ENCODE measurements around the gene PTPRG.
A peak's percentile ranks its signal among the peaks of the same experiment; 100 is the strongest.

The PTPRG gene

DNA sequence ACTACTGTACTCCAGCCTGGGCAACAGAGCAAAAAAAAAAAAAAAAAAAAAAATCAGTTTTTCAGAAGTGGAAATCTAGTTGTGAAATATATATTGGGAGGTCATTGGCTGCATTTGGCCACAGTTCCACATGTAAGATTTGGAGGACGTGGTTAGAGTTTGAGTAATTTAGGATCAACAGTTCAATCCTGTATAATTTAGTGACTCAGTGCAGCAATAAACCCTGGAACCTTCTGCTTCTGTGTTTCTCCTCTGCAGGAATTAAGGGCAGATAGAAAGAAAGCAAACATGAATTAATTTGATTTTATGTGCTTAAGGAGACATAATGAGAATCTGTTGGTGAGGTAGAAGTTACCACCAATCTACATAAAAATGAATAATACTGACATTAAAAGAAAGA, 347.0 kb downstream of the PTPRG start:
- no peak for DNase-seq

DNA sequence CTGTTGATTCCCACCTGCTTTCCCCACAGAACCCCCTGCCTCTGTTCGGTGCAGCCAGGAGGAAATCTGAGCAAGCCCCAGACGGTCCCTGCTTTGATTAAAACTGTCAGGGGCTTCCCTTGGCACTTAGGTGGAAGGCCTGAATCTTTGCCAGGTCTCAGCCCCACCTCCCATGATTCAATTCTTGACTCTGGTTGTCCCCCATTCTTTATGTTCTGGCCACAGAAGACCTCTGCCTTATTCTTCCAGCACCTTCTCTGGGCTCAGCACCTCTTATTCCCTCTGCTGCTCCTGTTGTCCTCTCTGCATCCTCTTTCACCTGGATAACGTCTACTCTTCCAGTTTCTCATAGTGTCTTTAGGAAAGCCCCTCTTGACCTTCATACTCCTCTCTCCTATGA, 349.4 kb downstream of the PTPRG start:
- DNase-seq: no peak

DNA sequence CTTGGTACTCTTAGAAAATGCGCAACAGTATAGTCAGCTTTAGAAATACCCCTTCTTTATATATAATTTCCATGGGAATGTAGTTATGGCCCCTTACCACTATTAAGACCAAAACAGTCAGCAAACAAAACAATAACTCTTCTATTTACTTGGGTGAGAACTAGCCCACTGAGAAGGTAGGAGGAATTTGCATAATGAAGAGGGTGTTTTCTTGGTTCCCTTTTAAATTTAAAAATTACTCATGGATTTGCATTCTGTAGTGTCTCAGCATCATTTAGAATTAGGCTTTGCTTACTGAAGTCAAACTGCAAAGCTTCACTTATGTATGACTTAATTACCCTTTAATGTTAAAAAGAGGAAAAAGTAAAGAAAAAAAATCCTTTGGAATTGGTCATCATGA, 350.8 kb downstream of the PTPRG start:
- no peak for DNase-seq

DNA sequence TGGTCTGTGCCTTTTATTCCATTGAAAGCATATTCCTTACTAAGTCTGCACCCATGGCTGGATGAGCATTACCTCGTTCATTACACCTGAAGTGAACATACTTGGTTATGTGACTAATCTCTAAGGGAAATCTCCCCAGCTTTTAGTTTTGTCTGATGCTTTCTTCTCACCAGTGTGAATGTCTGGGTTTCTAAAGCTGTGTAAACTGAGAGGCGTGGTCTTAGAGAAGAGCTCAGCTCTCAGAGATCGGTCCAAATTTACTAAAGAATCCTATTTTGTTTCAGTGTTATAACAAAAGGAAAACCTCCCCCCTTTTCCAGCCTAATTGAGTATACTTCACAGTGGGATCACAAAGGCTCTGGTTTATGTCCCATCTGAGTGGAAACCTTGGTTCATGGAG, 352.3 kb downstream of the PTPRG start:
- DNase-seq: no peak

DNA sequence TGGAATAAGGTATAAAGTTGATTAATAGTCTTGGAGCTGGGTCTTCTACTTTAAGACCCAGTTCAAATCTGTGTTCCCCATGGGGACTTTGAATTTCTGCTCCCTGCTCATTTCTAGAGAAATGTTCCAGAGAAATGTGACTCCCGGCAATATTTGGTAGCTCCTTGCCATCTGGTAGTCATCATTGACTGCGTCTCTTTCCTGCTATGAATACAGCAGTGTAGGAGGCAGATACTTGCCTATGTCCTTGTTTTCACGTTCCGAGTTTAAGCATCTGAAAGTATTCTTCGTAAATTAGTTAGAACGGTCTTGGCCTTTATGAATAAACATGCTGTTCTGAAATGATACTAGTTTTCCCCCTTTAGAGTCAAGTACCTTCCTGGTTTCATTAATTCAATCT, 352.9 kb downstream of the PTPRG start:
- DNase-seq: no peak

DNA sequence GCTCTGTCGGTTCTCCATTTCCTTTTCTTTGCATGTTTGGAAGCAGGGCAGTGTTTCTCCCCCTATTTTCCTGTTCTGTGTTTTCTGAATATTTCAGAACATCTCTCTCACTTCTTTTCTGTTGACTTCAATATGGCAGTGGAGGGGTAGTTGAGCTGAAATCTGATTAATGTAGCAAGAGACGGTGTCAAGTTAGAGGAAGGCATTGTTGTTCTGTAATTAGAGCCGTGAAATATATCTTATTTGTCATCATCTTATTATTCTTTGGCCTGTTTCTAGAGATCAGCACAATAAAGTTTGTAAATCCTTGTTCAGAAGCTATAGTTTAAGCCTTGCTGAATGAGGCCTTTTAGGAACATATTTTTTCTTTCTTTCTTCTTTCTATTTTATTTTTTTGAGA, 353.9 kb downstream of the PTPRG start:
- no peak for DNase-seq

DNA sequence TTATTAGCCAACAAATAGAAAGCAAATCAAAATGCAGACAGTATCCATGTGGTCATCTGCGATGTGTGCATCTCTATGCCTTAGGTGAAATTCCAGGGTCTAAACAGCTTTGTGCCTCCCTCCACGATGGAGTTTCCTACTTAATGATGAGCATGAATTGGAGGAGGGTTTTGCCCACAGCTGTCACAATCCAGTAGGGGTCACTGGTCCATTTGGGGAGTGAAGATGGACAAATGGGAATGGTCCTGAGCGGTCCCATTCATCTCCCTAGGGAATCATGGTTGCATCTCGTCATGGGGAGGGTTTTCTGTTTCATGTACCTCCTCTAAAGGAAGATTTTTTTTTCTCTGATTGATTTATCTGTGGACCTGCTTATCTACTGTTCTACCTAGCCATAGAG, 358.0 kb downstream of the PTPRG start:
- no peak for DNase-seq

DNA sequence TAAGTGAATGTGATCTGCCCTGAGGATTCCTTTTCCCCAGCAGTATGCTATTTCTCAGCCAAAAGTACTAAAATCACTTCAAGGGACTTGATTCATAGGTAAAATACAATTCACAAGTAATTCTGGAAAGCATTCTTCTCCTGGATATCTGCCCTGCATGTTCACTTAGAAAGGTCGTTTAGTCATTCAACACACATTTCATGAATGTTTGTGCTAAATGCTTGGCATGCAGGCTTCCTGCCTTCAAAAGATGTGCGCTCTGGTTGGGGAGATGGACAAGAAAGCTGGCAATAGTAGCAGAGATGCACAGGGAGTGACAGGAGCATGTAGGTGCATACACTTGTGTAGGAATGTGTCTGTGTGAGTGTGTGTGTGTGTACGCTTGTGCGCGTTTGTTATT, 360.7 kb downstream of the PTPRG start:
- DNase-seq: no peak

DNA sequence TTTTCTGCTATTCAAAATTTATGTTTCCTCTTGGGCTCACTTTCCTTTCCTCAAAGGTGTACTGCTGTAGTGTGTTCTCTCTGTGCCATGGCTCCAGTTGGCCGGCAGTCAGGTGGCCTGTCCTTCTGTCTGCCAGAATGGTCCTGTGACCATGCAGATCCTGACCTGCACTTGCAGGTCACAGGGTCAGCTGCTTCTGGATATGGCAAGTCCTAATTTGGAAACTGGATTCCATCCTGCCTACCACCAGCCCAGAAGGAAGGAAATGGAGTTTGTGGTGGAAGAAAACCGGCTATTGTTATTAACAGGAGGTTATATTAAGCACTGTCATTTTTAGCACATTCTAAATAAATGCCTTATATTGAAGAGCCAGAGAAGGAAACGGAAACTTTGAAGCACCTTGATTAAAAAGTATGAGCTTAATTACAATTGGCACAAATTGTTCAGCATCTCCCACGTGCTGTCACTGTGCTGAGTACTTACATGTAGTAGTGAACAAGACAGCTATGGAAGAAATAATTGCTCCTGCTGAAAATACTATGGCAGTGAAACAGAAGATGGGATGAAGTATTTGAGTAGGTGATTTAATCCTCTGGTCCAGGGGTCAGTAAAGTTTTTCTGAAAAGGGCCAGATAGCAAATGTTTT, 362.8 kb downstream of the PTPRG start:
- no peak for DNase-seq

DNA sequence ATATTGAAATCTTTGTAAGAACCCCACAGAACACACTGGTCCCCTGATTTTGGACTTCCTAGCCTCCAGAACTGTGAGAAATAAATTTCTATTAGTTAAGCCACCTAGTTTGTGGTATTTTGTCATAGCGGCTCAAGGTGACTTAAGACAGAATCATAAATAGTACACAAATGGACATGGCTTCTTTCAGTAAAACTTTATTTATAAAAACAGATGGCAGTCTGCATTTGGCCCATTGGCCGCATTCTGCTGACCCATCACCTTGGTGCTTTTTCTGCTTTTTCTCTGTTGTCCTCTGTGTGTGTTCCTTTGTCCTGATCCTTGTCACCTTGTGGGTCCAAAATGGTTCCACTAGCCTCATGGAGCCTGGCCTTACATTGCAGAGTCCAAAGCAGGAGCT, 363.6 kb downstream of the PTPRG start:
- no peak for DNase-seq

DNA sequence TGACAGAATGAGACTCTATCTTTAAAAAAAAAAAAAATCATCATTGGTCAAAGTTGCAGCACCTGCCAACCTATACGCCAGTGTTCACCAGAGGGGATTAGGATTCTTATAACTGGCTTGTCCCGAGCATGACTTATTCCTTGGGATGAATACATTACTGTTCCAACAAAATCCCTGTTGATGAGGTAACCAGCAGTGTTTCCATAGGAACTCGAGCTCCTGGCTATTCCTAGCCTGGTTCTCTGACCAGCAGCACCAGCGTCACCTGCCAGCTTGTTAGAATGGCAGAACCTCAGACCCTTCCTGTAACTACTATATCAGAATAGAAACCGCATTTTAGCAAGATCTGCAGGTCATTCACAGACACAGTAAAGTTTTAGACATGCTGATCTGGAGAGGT, 364.4 kb downstream of the PTPRG start:
- DNase-seq: no peak

DNA sequence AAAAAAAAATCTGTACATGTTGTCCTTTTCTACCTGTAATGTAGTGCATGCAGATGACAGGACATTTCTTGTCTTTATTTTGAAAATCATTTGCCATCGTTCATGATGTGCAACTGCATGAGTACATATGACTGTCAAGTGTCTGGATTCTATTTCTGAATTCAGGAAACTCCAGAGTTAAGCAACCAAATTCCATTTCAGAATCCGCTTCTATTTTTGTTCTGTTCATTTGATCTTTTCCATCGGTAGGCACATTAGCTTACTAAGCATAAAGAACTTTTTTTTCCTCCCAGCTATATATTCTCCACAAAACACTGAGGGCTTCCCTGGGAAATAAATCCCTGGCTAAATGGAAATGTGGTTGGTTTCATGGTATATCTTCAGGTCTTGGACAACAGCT, 365.6 kb downstream of the PTPRG start:
- DNase-seq: no peak

DNA sequence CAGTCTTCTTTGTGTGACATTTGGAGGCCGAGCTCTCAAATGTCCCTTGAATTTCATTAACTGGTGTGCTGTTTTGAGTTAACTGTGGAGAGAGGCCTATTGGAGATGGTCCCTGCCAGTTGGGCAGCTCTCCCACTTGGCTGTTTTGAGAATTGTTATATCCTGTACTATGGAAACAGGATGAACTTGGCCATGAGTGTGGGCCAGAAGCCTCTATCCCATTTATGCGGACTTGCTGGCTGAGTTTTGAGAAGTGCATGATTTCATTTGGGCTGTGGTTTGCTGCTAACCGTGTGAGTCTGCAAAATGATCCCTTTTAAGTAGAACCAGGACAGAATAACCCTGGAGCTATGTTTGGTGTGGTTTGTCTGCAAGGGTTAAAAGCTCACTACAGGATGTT, 366.0 kb downstream of the PTPRG start:
- no peak for DNase-seq

DNA sequence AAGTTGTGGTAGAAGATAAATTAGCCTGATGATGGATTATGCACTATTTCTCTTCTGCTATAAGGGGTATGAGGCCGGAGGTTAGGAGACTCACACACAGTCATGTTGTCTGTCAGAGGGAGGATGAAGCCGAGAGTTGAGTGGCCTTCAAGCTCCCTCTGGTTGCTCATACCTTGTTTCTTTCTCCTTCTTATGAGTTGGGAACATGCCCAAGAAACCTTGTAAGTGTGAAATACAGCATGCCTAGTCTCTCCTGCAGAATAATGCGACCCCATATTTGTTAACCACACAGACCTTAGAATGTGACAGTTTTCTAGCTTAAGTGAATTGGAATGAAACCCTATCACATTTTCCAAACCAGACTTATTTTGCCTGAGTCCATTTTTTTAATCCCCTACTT, 366.7 kb downstream of the PTPRG start:
- DNase-seq: no peak

DNA sequence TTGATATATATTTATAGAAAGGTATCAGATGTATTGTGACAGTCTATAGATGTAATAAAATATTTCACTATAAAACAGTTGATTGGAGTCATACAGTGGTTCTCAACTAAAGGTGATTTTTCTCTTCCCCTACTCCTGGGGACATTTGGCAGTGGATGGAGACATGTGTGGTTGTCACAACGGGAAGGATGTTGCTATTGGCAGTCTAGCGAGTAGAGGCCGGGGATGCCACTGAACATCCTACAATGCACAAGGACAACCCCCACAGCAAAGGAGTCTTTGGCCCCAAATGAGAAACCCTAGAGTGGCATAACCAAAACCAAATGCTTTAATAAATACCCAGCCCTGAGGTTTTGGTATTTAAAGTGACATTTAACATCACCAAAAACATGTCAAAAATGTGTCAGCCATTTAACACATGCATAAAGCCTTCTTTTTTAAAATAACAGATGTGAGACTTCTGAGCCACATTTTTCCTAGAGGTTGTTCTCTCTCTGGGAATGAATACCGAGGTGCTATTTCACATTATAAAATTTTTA, 367.5 kb downstream of the PTPRG start:
- DNase-seq: no peak

DNA sequence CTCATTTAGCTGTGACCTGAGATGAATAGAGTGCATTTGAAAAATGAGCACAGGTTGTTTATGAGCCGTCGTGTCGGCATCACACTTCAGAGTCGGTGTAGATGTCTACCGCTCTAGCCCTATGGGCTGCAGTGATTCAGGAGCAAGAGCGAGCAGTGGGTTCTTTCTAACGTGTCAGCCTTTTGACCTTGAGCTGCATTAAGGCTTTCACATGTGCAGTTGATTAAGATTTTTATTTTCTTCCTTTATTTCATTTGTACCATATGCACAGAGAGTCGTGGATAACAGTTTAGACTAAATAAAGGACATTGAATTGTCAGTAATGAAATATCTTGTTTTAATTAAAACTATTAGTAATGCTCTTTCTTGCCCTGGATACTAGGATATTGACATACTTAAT, 368.2 kb downstream of the PTPRG start:
- DNase-seq: no peak

DNA sequence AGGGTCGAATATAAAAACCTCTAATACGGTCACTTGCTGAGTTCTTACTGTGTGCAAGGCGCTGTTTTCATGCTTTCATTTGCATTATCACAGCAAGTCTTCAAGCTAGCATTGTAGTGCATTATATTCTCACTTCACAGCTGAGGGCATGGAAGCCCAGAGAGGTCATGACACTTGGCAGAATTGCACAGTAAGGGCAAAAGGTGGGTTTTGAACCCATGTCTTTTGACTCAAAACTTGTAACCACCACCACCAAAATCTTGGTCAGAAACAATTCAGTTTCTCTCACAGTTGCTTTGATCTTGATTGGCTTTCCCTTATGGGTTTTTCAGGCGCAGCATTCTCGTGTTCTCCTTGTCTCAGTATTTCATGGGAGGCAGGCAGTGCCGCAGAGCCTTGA, 371.1 kb downstream of the PTPRG start:
- no peak for DNase-seq

DNA sequence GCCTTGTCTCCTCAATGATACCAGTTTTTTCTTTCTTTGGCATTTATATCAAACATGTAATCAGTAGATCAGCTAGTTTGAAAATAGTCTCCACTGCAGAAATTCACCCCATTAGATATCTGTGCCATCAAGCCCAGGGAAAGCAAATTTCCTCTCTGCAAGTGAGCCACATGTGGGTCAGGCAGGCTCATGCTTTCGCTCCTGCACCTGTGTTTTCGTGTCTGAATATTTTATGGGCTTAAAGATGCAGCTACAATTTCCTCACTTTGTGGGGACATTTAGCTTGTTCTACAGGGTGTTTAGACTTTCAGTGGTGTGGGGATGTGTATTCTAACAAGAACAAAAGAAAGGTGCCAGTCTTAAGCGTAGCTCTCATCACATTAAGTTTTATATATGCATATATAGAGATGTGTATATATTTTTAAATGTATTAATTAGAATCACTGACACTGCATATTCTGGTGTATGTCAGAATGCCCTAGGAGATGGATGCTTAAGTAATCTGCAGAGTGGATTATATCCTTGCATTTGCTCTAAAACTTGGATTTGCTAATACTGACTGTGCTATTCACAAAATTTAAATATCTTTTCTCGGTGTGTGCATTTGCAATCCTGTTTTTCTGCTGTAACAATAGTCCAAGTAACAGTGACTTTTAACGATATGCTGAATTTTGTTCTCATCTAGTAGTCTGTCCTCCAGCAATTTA, 372.6 kb downstream of the PTPRG start:
- no peak for DNase-seq

DNA sequence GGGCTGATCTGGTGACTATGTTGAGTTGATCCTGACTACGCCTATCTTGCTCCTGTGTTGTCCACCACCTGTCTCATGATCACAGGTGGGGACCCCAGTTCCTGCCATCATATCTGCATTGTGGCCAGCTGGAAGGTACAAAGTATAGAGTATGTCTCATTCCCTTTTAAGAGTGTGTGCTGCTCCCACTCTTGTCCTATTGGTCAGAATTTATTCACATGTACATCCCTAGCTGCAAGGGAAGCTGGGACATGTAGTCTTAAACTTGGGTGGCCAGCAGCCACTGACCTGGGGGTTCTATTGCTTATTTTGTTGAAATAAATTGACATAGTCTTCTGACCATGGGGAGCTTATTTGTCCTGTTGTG, 373.1 kb downstream of the PTPRG start:
- no peak for DNase-seq

DNA sequence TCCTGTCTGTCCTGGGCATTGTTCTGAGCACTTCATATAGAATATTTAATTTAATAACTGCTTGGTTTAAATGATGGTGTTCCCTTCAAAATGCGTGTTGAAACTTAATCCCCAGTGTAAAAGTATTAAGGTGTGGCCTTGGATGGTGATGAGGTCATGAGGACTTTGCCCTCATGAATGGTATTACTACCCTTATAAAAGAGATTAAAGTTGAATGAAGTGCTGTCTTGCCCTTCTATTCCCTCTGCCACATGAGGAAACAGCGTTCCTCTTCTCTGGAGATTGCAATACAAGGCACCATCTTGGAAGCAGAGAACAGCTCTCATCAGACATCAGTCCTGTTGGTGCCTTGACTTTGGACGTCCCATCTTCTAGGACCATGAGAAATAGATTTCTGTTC, 374.4 kb downstream of the PTPRG start:
- DNase-seq: no peak

DNA sequence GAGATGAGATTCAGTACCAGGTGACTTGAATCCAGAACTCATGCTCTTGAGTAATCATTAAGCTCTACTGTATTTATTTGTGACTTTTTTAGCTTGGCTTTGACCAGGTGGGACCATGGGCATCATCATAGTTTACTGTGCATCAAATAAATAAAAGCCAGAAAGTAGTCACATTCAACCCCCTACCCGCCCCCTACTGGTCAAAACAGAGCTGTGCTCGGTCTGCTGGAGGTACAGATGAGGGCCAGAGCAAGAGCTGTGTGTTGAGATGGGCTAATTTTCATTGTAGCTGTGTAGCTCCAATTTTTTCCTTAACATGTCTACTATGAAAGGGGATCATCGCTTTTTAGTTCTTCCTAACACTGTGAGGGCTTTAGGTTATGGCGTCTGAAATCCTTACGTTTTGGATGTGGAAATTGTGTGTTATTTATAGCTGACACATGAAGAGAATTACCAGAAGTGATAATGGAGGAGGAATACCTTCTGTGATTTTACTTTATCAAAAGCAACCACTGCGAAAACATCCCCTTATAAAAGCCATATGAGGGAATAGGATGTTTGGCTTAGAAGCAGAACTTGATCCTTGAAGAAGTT, 375.1 kb downstream of the PTPRG start:
- peak in 1 of 2 donors; percentile 11 for DNase-seq

DNA sequence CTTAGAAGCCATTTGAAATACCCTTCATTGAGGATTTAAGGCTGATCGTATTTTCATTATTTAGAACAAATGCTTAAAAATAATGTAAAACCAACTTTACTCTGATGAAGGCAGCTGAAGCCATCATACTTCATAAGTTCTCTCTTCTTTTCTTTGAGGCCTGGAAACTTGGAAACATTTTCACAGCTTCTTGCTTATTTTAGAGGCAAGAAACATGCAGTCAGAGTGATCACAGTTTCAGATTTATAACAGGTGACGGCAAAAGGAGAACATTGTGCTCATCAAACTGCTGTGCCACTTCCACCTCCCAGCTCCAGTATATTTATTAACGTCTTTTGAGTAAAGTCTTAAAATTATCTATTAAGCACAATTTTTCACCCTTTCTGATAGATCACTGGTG, 376.1 kb downstream of the PTPRG start:
- no peak for DNase-seq

DNA sequence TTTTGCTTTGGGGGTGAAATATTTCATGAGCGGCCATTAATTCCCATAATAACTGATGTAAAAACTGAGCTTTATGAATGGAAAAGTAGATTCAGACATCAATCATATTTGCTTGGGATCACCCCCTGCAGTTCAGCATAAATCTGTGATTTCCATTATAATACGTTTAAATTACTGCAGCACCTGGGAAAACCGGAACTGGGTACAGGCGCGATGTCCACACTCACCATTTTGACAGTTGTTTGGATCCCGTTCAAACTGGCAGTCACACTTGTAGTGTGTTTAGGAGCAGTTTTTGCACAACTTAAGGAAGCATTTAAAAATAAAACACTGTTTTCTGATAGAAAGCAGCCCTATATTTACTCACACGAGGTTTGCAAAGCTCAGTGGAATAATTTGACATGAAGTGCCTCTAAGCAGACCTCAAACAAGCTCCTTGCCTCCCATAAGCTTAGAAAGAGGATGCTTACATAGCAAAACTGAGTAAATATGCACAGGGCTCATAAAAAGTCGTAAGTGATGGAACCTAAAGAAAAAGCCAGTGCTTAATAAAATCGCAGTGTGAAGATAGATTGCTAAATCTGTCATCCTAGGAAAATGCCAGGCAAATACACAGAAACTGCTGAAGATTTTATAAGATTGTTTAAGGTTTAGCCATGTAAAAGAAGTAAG, 377.6 kb downstream of the PTPRG start:
- no peak for DNase-seq

DNA sequence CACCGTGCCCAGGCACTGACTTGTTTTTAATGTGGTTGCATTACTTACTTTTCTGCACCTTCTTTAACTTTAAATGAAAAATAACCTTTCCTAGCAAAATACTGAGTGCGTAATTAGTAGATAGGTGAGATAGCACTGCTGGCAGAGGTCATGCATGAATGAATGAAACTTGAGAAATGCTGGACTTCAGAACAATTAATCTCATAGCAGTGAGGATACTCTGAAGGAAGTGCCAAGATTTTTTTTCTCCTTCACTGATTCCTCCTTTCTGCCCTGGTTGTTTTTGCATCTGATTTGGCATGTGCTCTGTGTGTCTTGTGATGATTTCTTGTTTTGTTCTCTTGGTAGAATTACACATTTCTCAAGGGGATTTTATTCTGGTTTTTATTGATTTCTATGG, 378.9 kb downstream of the PTPRG start:
- no peak for DNase-seq
